ENCODE measurements around the gene SPATA17.

SPATA17 gene

GRCh38 chr1:217857061-217857460 is 225.9 kb downstream of the SPATA17 start:
- no peak for TF ChIP-seq CTCF (IDR thresholded peaks at IDR 0.05; ENCODE audit: low read depth, low read length)
- Histone ChIP-seq H3K36me3 (no peaks in the 10 kb centered on the region), H3K4me3 (ENCODE audit: low read depth, low read length) (no peak overlapping the region), H3K27ac (no peak overlapping the region), H3K9me3 (ENCODE audit: severe bottlenecking) (no peaks in the 10 kb centered on the region), H3K27me3 (ENCODE audit: insufficient read depth, low read depth, severe bottlenecking) (no peaks in the 10 kb centered on the region)
- DNase-seq, result no peak

- Histone ChIP-seq H3K9me3 (ENCODE audit: severe bottlenecking) (no peaks in the 10 kb centered on the region), H3K36me3 (no peaks in the 10 kb centered on the region), H3K27ac (no peak overlapping the region), H3K4me3 (ENCODE audit: low read depth, low read length) (no peak overlapping the region), H3K27me3 (ENCODE audit: insufficient read depth, low read depth, severe bottlenecking) (no peaks in the 10 kb centered on the region)
- DNase-seq, result no peak
- no peak for TF ChIP-seq CTCF (IDR thresholded peaks at IDR 0.05; ENCODE audit: low read depth, low read length)
These were observed 230.5 kb downstream of the SPATA17 start for GRCh38 chr1:217861658-217862057.

GRCh38 chr1:217867446-217867995 is 236.4 kb downstream of the SPATA17 start:
- no peaks in the 10 kb centered on the region for H3K9me3 ChIP-seq (ENCODE audit: severe bottlenecking)
- DNase-seq, result no peak
- H3K36me3 ChIP-seq, result no peaks in the 10 kb centered on the region
- H3K27me3 ChIP-seq (ENCODE audit: insufficient read depth, low read depth, severe bottlenecking), result no peaks in the 10 kb centered on the region
- no peak for TF ChIP-seq CTCF (IDR thresholded peaks at IDR 0.05; ENCODE audit: low read depth, low read length)
- H3K4me3 ChIP-seq (ENCODE audit: low read depth, low read length), result no peak overlapping the region
- no peak overlapping the region for H3K27ac ChIP-seq

GRCh38 chr1:217871955-217872354 is 240.8 kb downstream of the SPATA17 start:
- H3K9me3 ChIP-seq (ENCODE audit: severe bottlenecking), result no peaks in the 10 kb centered on the region
- TF ChIP-seq CTCF (IDR thresholded peaks at IDR 0.05; ENCODE audit: low read depth, low read length), result no peak
- no peak for DNase-seq

GRCh38 chr1:217875229-217875628 is 244.1 kb downstream of the SPATA17 start:
- DNase-seq, result no peak
- no peak for TF ChIP-seq CTCF (IDR thresholded peaks at IDR 0.05; ENCODE audit: low read depth, low read length)
- peaks cover 10% of the 10 kb centered on the region for H3K9me3 ChIP-seq (ENCODE audit: severe bottlenecking)
- H3K36me3 ChIP-seq, result no peaks in the 10 kb centered on the region
- H3K27me3 ChIP-seq (ENCODE audit: insufficient read depth, low read depth, severe bottlenecking), result no peaks in the 10 kb centered on the region
- H3K4me3 ChIP-seq (ENCODE audit: low read depth, low read length), result no peak overlapping the region
- no peak overlapping the region for H3K27ac ChIP-seq

More at GRCh38 chr1:217871955-217872354, 240.8 kb downstream of the SPATA17 start:
- Histone ChIP-seq H3K36me3 (no peaks in the 10 kb centered on the region), H3K27ac (no peak overlapping the region), H3K27me3 (ENCODE audit: insufficient read depth, low read depth, severe bottlenecking) (no peaks in the 10 kb centered on the region), H3K4me3 (ENCODE audit: low read depth, low read length) (no peak overlapping the region)

GRCh38 chr1:217876401-217876800 is 245.3 kb downstream of the SPATA17 start:
- H3K4me3 ChIP-seq (ENCODE audit: low read depth, low read length), result no peak overlapping the region
- TF ChIP-seq CTCF (IDR thresholded peaks at IDR 0.05; ENCODE audit: low read depth, low read length), result no peak
- no peaks in the 10 kb centered on the region for H3K36me3 ChIP-seq
- H3K9me3 ChIP-seq (ENCODE audit: severe bottlenecking), result peaks cover 10% of the 10 kb centered on the region
- DNase-seq, result no peak
- no peaks in the 10 kb centered on the region for H3K27me3 ChIP-seq (ENCODE audit: insufficient read depth, low read depth, severe bottlenecking)
- H3K27ac ChIP-seq, result no peak overlapping the region
